GM18505 (cell line): ENCODE measurements around the gene GRPEL2.

ENCODE experiments used
- ATAC-seq: cut with Tn5 transposase; IDR thresholded peaks from one replicate; pipeline ENCODE4 v1.9.1; 2021; ENCODE audit not compliant: unreplicated experiment
- POLR2A ChIP-seq: IDR thresholded peaks from 4 replicates; pipeline ENCODE4 v1.6.1; 2011; ENCODE audit warnings: borderline replicate concordance; ENCODE audit not compliant: insufficient read depth, insufficient read length; ENCODE audit errors: extremely low read depth

The GRPEL2 gene

DNA sequence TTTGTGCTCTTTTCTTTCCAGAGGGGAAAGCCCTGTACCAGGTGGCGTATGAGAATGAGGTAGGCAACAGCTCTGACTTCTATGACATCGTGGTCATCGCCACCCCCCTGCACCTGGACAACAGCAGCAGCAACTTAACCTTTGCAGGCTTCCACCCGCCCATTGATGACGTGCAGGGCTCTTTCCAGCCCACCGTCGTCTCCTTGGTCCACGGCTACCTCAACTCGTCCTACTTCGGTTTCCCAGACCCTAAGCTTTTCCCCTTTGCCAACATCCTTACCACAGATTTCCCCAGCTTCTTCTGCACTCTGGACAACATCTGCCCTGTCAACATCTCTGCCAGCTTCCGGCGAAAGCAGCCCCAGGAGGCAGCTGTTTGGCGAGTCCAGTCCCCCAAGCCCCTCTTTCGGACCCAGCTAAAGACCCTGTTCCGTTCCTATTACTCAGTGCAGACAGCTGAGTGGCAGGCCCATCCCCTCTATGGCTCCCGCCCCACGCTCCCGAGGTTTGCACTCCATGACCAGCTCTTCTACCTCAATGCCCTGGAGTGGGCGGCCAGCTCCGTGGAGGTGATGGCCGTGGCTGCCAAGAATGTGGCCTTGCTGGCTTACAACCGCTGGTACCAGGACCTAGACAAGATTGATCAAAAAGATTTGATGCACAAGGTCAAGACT is 22.8 kb downstream of the GRPEL2 start:
- ATAC-seq: no peak
- TF ChIP-seq POLR2A: no peak

DNA sequence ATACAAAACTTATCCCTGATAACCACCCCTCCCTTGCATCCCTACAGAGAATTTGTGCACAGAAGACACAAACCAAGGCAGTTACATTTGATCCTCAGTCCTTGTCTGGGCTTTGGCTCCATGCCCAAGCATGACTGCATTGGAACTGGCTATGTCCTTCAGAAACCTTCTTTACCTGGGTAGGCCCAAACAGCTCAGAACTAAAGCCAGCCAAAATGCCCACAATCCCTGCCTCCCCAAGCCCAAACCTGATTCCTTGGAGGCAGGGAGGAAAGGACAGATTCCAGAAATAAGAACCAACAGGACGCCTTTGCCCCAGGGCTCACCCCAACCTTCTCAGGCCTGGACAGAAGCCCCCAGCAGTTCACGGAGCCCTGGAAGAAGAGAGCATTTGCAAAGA is 25.6 kb downstream of the GRPEL2 start:
- ATAC-seq: no peak
- no peak for TF ChIP-seq POLR2A

DNA sequence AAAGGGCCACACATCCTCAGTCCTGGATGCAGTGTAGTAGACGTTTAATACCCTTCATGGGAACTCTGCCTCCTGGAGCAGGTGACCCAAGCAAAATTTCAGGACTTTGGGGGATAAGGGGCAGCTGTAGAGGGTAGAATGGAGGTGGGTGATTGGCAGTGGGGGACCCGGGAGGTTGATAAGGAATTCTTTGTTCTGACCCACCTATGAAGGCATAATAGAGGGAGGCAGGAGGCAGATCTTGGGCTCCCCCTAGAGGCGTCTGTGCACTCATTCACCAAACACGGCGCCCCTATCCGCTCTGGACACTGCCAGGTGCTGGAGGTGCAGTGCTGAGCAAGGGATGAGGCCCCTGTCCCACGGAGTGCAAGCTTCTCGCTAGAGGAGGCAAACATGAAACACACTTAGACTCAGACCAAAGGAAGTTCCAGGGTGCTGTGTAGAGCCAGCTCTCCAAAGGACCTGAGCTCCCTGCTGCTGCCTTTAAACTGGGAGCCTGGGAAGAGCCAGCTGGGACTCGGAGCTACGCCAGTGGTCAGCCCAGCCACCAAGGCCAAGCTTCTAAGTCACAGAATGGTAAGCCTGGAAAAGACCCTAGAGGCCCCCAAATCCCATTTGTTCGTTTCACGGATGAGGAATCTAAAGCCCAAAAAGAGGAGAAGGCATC is 26.1 kb downstream of the GRPEL2 start:
- ATAC-seq: peak; percentile 61
- TF ChIP-seq POLR2A: no peak

DNA sequence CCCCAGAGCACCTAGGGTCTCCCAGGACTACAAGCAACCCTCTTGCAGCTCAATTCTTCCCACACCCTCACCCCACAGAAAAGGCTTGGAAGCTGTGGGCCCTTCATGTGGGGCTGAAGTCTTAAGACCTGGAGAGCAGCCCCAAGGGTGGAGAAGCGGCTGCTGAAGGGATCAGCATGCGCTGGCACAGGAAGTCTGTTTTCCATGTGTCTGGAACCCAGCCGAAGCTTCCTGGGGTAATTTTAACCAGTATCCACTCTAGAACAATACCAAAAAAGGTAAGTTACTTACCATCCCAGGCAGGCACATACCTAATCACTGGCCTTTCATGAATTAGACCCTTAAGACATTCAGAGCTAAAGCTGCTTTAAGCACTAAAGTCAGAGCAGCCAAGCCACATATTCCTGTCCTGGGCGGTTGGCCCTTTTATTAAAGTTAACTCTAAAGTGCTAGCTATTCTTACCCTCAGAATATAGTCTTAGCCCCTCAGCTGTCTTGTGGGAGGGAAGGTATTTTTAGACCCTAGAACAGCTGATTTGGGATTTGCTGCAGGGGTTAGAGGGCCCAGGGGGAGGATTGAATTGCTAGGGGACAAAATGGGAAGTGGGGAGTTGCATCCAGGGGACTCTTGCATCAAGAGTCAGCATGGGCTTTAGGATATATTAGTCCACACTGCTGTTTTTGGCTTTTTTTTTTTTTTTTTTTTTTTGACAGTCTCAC is 26.9 kb downstream of the GRPEL2 start:
- no peak for TF ChIP-seq POLR2A
- no peak for ATAC-seq

DNA sequence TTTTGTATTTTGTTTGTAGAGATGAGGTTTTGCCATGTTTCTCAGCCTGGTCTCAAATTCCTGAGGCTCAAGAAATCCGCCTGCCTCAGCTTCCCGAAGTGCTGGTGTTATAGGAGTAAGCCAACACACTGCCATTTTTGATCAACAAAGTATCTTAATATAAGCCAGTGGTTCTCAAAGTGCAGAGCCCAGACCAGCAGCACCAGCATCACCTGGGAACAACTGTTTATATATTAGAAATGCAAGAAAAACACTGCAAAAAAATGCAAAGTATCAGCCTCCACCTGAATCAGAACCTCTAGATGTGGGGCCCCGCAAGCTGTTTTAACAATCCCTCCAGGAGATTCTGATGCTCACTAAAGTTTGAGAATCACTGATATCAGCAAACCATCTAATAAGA is 27.6 kb downstream of the GRPEL2 start:
- no peak for ATAC-seq
- no peak for TF ChIP-seq POLR2A

DNA sequence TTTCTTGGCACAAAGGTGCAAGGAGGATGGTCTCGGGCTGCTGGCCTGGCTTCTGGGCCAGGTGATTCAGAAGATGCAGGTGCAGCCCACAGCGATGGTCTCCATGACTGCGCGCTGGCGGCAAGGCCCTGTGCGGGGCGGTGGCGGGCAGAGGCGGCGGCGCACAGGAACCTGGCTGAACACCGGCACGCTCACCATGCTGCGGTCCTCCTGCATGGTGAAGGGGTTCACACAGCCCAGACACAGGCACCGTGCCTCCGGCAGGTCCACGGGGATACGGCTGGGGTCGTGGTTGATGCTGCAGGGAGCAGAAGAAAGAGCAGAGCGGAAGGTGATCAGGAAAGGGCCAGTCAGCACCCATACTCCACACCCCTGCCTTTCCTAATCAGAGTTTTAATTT is 29.0 kb downstream of the GRPEL2 start:
- no peak for TF ChIP-seq POLR2A
- ATAC-seq: no peak

DNA sequence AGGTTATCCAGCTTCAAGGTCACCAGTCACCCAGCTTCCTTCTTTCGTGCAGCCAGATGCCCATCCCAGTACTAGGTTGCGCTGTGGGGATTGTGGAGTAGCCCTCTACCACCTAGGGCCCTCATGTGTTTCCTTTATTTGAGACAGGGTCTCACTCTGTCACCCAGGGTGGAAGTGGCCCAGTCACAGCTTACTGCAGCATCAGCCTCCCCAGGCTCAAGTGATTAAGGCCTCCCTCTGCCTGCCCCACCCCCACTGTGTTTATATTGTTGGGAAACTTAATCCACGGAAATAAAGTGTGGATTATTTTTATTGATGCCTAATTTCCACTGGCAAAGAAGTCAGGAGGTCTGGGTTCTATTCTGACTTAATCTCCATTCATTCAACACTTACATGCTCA is 29.5 kb downstream of the GRPEL2 start:
- no peak for ATAC-seq

DNA sequence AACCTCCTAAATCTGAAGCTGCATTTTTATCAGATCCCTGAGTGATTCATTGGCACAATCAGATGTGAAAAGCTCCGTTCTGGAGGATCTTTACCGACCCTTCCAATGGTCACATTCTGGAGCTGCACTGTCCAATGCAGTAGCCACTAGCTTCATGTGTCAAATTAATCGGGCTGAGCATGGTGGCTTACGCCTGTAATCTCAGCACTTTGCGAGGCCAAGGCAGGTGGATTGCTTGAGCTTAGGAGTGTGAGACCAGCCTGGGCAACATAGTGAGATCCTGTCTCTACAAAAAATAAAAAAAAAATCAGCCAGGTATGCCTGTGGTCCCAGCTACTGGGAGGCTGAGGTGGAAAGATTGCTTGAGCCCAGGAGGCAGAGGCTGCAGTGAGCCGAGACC is 30.1 kb downstream of the GRPEL2 start:
- ATAC-seq: no peak
- TF ChIP-seq POLR2A: no peak

More for the DNA sequence above, 29.5 kb downstream of the GRPEL2 start:
- TF ChIP-seq POLR2A: no peak

DNA sequence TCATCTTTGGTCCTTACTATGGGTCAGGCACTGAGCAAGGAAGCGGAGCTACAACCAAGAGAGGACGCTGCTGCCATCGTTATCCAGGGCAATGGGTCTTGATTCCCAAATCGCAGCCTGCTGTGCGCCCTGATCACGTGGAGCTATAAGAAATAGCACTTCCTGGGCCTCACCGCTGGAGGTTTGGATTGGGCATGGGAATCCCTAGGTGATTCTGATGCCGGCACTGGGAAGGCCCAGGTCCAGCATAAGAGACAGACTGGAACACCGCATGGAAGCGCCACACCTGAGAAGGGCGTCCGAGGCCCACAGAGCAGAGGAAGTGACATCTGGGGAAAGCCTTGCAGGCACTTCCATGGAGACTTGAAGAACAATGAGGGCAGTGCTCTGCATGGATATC is 30.8 kb downstream of the GRPEL2 start:
- TF ChIP-seq POLR2A: no peak
- no peak for ATAC-seq

DNA sequence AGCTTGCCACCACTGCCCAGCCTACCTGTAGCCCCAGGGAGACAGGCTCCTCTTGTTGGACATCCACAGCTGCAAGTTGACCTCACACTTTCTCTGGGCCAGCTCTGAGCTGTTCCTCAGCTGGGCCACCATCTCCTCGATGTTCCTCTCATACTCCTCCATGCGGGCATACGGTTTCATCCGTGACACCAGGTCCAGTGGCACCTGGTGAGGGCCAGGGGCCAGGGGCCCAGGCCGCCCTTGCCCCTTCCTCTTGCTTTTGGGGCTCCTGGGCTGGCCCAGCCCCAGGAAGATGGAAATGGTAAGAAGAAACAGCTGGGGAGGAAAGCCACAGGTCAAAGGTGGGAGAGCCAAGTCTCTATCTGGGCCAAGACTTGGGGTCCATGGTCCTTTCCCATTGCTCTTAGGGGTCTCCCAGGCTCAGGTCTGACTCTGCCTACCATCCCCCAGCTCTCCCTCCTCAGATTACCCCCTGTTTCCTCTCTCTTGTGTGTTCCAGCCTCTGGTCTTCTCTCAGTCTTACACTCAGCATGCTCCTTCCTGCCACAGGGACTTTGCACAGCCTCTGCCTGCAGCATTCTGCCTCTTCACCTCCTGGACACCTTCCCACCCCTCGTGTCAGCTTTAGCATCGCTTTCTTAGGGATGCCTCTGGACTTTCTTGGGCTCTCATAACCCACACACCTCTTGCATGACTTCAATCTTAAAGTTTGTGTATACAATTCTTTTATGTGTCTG is 31.6 kb downstream of the GRPEL2 start:
- ATAC-seq: no peak
- no peak for TF ChIP-seq POLR2A

DNA sequence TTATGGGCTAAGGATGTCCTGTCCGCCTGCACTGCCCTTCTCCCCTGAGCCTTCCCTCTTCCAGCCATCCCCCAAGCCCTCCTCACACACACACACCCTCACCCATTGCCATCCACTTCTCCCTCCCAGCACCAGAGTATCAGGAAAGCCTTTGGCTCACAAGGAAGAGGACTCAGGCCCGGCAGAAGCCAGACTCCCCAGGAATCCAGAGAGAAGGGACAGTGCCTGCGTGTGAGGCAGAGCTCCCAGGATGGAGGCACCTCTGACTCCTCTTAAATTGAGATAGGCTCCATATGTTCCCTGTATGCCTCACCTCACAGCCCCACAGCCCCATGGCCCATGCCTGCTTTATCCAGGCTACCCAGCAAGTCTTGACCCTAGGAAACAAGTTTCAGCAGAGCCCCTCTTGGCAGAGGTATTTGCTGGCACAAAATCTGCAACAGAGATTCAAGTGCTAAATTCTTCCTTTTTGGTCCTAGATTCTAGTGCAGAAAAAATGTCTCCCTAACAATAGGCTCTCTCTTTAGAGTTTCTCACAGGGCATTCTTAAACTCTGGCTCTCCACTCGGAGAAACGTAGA is 33.0 kb downstream of the GRPEL2 start:
- no peak for TF ChIP-seq POLR2A
- no peak for ATAC-seq

DNA sequence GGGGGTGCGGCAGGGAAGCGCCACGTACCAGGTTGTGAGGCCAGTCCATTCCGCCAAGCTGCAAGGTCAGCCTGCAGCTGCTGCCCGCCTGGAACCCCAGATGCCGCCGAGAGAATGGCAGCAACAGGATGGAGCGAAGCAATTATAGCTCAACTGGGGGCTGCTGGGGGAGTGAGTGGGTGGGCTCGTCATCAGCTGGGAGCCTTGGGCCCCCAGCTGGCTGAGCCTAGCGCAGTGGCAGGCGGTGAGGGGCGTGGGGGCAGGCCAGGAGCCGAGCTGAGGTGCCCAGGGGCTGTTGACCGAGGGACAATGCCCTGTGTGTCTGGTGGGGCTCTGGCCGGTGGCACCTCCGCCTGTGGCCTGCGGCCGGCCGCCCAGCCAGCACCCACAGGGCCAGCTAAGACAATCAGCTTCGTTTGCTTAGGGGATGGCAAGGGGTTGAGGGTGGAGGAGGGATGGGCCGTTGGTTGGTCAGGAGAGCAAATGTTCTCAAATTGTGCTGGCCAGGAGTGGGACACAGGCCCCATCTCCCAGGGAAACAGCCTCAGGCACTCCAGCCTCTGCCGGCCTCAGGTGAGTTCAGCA is 34.0 kb downstream of the GRPEL2 start, which contains the start of gene IL17B:
Gene IL17B (minus strand): TSS at position 116 of the 585 bp plus-strand sequence. CDS start 67 bp downstream, at position 49.
- TF ChIP-seq POLR2A: no peak
- ATAC-seq: no peak
